ENCODE results near the gene SMURF1. TPM values are rescaled to one million over a fixed set of nuclear protein-coding genes. Genes with fewer than 3 reads are reported as not detected.

The SMURF1 gene
- total RNA-seq, 1 donor from 2014 or later = 20.1 TPM

- peak; percentile 46 for DNase-seq (ENCODE audit: low read depth, low spot score)
Measured at GRCh38 chr7:99029466-99030435, 114.2 kb downstream of the SMURF1 start.

- DNase-seq (ENCODE audit: low read depth, low spot score) = no peak
Measured at GRCh38 chr7:99028261-99028973, 115.5 kb downstream of the SMURF1 start.

GRCh38 chr7:99027841-99028240 lies 116.1 kb downstream of the SMURF1 start:
- DNase-seq (ENCODE audit: low read depth, low spot score) = no peak

GRCh38 chr7:99027241-99027640 lies 116.7 kb downstream of the SMURF1 start:
- DNase-seq (ENCODE audit: low read depth, low spot score) = no peak

GRCh38 chr7:99024066-99024465 lies 119.8 kb downstream of the SMURF1 start:
- DNase-seq (ENCODE audit: low read depth, low spot score) = no peak

- DNase-seq (ENCODE audit: low read depth, low spot score) = no peak
Measured at GRCh38 chr7:99021941-99022560, 121.9 kb downstream of the SMURF1 start.

- DNase-seq (ENCODE audit: low read depth, low spot score) = no peak
Measured at GRCh38 chr7:99020413-99020715, 123.5 kb downstream of the SMURF1 start.

GRCh38 chr7:99019523-99020412 lies 124.1 kb downstream of the SMURF1 start:
- DNase-seq (ENCODE audit: low read depth, low spot score) = no peak

GRCh38 chr7:99016196-99016595 lies 127.7 kb downstream of the SMURF1 start:
- DNase-seq (ENCODE audit: low read depth, low spot score) = no peak

- no peak for DNase-seq (ENCODE audit: low read depth, low spot score)
Measured at GRCh38 chr7:99014113-99014985, 129.6 kb downstream of the SMURF1 start.

- no peak for DNase-seq (ENCODE audit: low read depth, low spot score)
Measured at GRCh38 chr7:99013266-99014112, 130.4 kb downstream of the SMURF1 start.

GRCh38 chr7:99012722-99013121 lies 131.2 kb downstream of the SMURF1 start:
- no peak for DNase-seq (ENCODE audit: low read depth, low spot score)

- DNase-seq (ENCODE audit: low read depth, low spot score) = no peak
Measured at GRCh38 chr7:99011706-99012404, 132.1 kb downstream of the SMURF1 start.

- DNase-seq (ENCODE audit: low read depth, low spot score) = no peak
Measured at GRCh38 chr7:99011341-99011705, 132.6 kb downstream of the SMURF1 start.

- DNase-seq (ENCODE audit: low read depth, low spot score) = no peak
Measured at GRCh38 chr7:99010281-99010680, 133.6 kb downstream of the SMURF1 start.

- DNase-seq (ENCODE audit: low read depth, low spot score) = no peak
Measured at GRCh38 chr7:99008921-99009530, 134.9 kb downstream of the SMURF1 start.

GRCh38 chr7:99008181-99008631 lies 135.7 kb downstream of the SMURF1 start:
- DNase-seq (ENCODE audit: low read depth, low spot score) = no peak

- no peak for DNase-seq (ENCODE audit: low read depth, low spot score)
Measured at GRCh38 chr7:99006739-99007424, 137.0 kb downstream of the SMURF1 start.
